Activated naive CD8-positive, alpha-beta T cell (primary cell): Measurements from ENCODE around the gene ADH5.
"Not testable (repeated sequence)": the region's sequence is repeated elsewhere in the genome, so short reads cannot be mapped to it uniquely, and the experiment has no call there.

ENCODE experiments used
- H3K27ac Mint-ChIP-seq: one replicate; pipeline ENCODE4 v1.8.0; 2021; ENCODE audit warnings: mixed read lengths
- H3K27me3 Mint-ChIP-seq: one replicate; pipeline ENCODE4 v1.8.0; 2021; ENCODE audit warnings: mixed read lengths
- H3K36me3 Mint-ChIP-seq: one replicate; pipeline ENCODE4 v1.8.0; 2021; ENCODE audit warnings: mixed read lengths
- H3K4me1 Mint-ChIP-seq: one replicate; pipeline ENCODE4 v1.8.0; 2021; ENCODE audit warnings: low read depth, mixed read lengths
- H3K4me3 Mint-ChIP-seq: one replicate; pipeline ENCODE4 v1.8.0; 2021; ENCODE audit warnings: mild to moderate bottlenecking, mixed read lengths
- H3K9me3 Mint-ChIP-seq: one replicate; pipeline ENCODE4 v1.8.0; 2021; ENCODE audit warnings: low read depth, mixed read lengths

Gene ADH5

GRCh38 chr4:99074816-99075215 is 13.8 kb downstream of the ADH5 start:
- Mint-ChIP-seq H3K4me1 (peaks cover 1% of the 10 kb centered on the region), H3K36me3 (peaks cover 2% of the 10 kb centered on the region), H3K9me3 (no peaks in the 10 kb centered on the region), H3K4me3 (no peak overlapping the region), H3K27ac (no peak overlapping the region), H3K27me3 (no peaks in the 10 kb centered on the region)

- Mint-ChIP-seq H3K27ac (no peak overlapping the region), H3K4me1 (peaks cover 1% of the 10 kb centered on the region), H3K36me3 (peaks cover 2% of the 10 kb centered on the region), H3K9me3 (no peaks in the 10 kb centered on the region), H3K4me3 (no peak overlapping the region), H3K27me3 (no peaks in the 10 kb centered on the region)
These were observed 17.4 kb downstream of the ADH5 start for GRCh38 chr4:99071159-99071558.

GRCh38 chr4:99067617-99068016 is 21.0 kb downstream of the ADH5 start:
- H3K4me1 Mint-ChIP-seq: peaks cover 1% of the 10 kb centered on the region
- no peak overlapping the region for H3K27ac Mint-ChIP-seq
- no peak overlapping the region for H3K4me3 Mint-ChIP-seq
- no peaks in the 10 kb centered on the region for H3K9me3 Mint-ChIP-seq
- H3K27me3 Mint-ChIP-seq: no peaks in the 10 kb centered on the region
- H3K36me3 Mint-ChIP-seq: peaks cover 9% of the 10 kb centered on the region

- H3K27me3 Mint-ChIP-seq, H3K4me1 Mint-ChIP-seq, H3K9me3 Mint-ChIP-seq, H3K27ac Mint-ChIP-seq, H3K4me3 Mint-ChIP-seq: not testable (repeated sequence)
- H3K36me3 Mint-ChIP-seq: peaks cover 14% of the 10 kb centered on the region
These were observed 23.1 kb downstream of the ADH5 start for GRCh38 chr4:99065521-99065920.

GRCh38 chr4:99062120-99062519 is 26.5 kb downstream of the ADH5 start:
- no peaks in the 10 kb centered on the region for H3K4me1 Mint-ChIP-seq
- peaks cover 17% of the 10 kb centered on the region for H3K36me3 Mint-ChIP-seq
- H3K27me3 Mint-ChIP-seq: no peaks in the 10 kb centered on the region
- H3K27ac Mint-ChIP-seq: no peak overlapping the region
- H3K4me3 Mint-ChIP-seq: no peak overlapping the region
- no peaks in the 10 kb centered on the region for H3K9me3 Mint-ChIP-seq

- H3K36me3 Mint-ChIP-seq: peaks cover 17% of the 10 kb centered on the region
- H3K27ac Mint-ChIP-seq: no peak overlapping the region
- no peak overlapping the region for H3K4me3 Mint-ChIP-seq
- H3K4me1 Mint-ChIP-seq: peaks cover 1% of the 10 kb centered on the region
- no peaks in the 10 kb centered on the region for H3K9me3 Mint-ChIP-seq
- H3K27me3 Mint-ChIP-seq: no peaks in the 10 kb centered on the region
These were observed 27.4 kb downstream of the ADH5 start for GRCh38 chr4:99061048-99061700.

- Mint-ChIP-seq H3K9me3 (no peaks in the 10 kb centered on the region), H3K4me1 (peaks cover 10% of the 10 kb centered on the region), H3K36me3 (peaks cover 10% of the 10 kb centered on the region), H3K27me3 (no peaks in the 10 kb centered on the region), H3K4me3 (no peak overlapping the region), H3K27ac (no peak overlapping the region)
These were observed 29.0 kb downstream of the ADH5 start for GRCh38 chr4:99059550-99059949.

GRCh38 chr4:99058228-99058627 is 30.4 kb downstream of the ADH5 start:
- H3K36me3 Mint-ChIP-seq: peaks cover 10% of the 10 kb centered on the region

GRCh38 chr4:99054428-99054994 is 34.1 kb downstream of the ADH5 start:
- peaks cover 26% of the 10 kb centered on the region for H3K4me1 Mint-ChIP-seq
- H3K4me3 Mint-ChIP-seq: no peak overlapping the region
- H3K27ac Mint-ChIP-seq: peak overlapping the region; percentile 18
- H3K9me3 Mint-ChIP-seq: no peaks in the 10 kb centered on the region
- H3K36me3 Mint-ChIP-seq: peaks cover 13% of the 10 kb centered on the region
- H3K27me3 Mint-ChIP-seq: no peaks in the 10 kb centered on the region

More at GRCh38 chr4:99058228-99058627, 30.4 kb downstream of the ADH5 start:
- no peaks in the 10 kb centered on the region for H3K27me3 Mint-ChIP-seq
- H3K4me1 Mint-ChIP-seq: peaks cover 16% of the 10 kb centered on the region
- no peak overlapping the region for H3K27ac Mint-ChIP-seq
- H3K9me3 Mint-ChIP-seq: no peaks in the 10 kb centered on the region
- no peak overlapping the region for H3K4me3 Mint-ChIP-seq

GRCh38 chr4:99052902-99053301 is 35.7 kb downstream of the ADH5 start:
- Mint-ChIP-seq H3K4me3 (no peak overlapping the region), H3K4me1 (peaks cover 26% of the 10 kb centered on the region), H3K27ac (peak overlapping the region; percentile 84), H3K36me3 (peaks cover 15% of the 10 kb centered on the region), H3K9me3 (no peaks in the 10 kb centered on the region), H3K27me3 (no peaks in the 10 kb centered on the region)

- Mint-ChIP-seq H3K9me3 (no peaks in the 10 kb centered on the region), H3K27ac (peak overlapping the region; percentile 72), H3K4me3 (no peak overlapping the region), H3K4me1 (peaks cover 20% of the 10 kb centered on the region), H3K36me3 (peaks cover 25% of the 10 kb centered on the region), H3K27me3 (no peaks in the 10 kb centered on the region)
These were observed 40.9 kb downstream of the ADH5 start for GRCh38 chr4:99047710-99048109.

- Mint-ChIP-seq H3K4me1 (peaks cover 21% of the 10 kb centered on the region), H3K36me3 (peaks cover 20% of the 10 kb centered on the region), H3K27me3 (no peaks in the 10 kb centered on the region), H3K27ac (peak overlapping the region; percentile 88), H3K9me3 (no peaks in the 10 kb centered on the region), H3K4me3 (peak overlapping the region; percentile 6)
These were observed 45.2 kb downstream of the ADH5 start for GRCh38 chr4:99043346-99043745.

- H3K27ac Mint-ChIP-seq: no peak overlapping the region
- H3K36me3 Mint-ChIP-seq: peaks cover 36% of the 10 kb centered on the region
- H3K4me3 Mint-ChIP-seq: no peak overlapping the region
- H3K9me3 Mint-ChIP-seq: peaks cover 5% of the 10 kb centered on the region
- H3K27me3 Mint-ChIP-seq: no peaks in the 10 kb centered on the region
- peaks cover 13% of the 10 kb centered on the region for H3K4me1 Mint-ChIP-seq
These were observed 50.4 kb downstream of the ADH5 start for GRCh38 chr4:99038213-99038612.

- no peak overlapping the region for H3K4me3 Mint-ChIP-seq
- H3K9me3 Mint-ChIP-seq: peaks cover 5% of the 10 kb centered on the region
- peaks cover 38% of the 10 kb centered on the region for H3K36me3 Mint-ChIP-seq
- H3K27ac Mint-ChIP-seq: no peak overlapping the region
- peaks cover 26% of the 10 kb centered on the region for H3K4me1 Mint-ChIP-seq
- no peaks in the 10 kb centered on the region for H3K27me3 Mint-ChIP-seq
These were observed 54.6 kb downstream of the ADH5 start for GRCh38 chr4:99033956-99034355.

- Mint-ChIP-seq H3K27ac (no peak overlapping the region), H3K4me1 (peaks cover 58% of the 10 kb centered on the region), H3K27me3 (no peaks in the 10 kb centered on the region), H3K9me3 (no peaks in the 10 kb centered on the region), H3K36me3 (peaks cover 15% of the 10 kb centered on the region), H3K4me3 (no peak overlapping the region)
These were observed 58.7 kb downstream of the ADH5 start for GRCh38 chr4:99029852-99030251.
